DOHH2 (cell line): ENCODE measurements around the gene B3GLCT.

Experiments
- CTCF ChIP-seq: fragments of 200-600 bp; sonication (generic); IDR thresholded peaks from one replicate; pipeline ENCODE4 v1.5.1; 2014; ENCODE audit warnings: antibody characterized with exemption, mild to moderate bottlenecking, low read depth, low read length; ENCODE audit not compliant: poor library complexity, severe bottlenecking
- EZH2phosphoT487 ChIP-seq: fragments of 200-600 bp; sonication (generic); IDR thresholded peaks from 2 replicates; pipeline ENCODE4 v1.6.1; 2017; ENCODE audit warnings: borderline replicate concordance, mild to moderate bottlenecking, antibody characterized with exemption, low read length, moderate library complexity, mixed read lengths

GRCh38 chr13:31196992-31197391, 2.8 kb upstream of the B3GLCT start:
- TF ChIP-seq CTCF = no peak
- TF ChIP-seq EZH2phosphoT487 = no peak
